Measurements from ENCODE around the gene CD300LD. TPM values are rescaled to one million over a fixed set of nuclear protein-coding genes. Genes with fewer than 3 reads are reported as not detected.
"Not testable (repeated sequence)": the region's sequence is repeated elsewhere in the genome, so short reads cannot be mapped to it uniquely, and the experiment has no call there.

The CD300LD gene
- total RNA-seq, 4 donors from 2014 or later: not detected

- Histone ChIP-seq H3K9me3 (no peaks in the 10 kb centered on the region), H3K4me1 (no peaks in the 10 kb centered on the region), H3K4me3 (no peak overlapping the region), H3K27ac (no peak overlapping the region), H3K36me3 (no peaks in the 10 kb centered on the region), H3K27me3 (no peaks in the 10 kb centered on the region)
- no peak for DNase-seq
- TF ChIP-seq CTCF (IDR thresholded peaks at IDR 0.05) (no peak), POLR2A (IDR thresholded peaks at IDR 0.05) (no peak)
- intact Hi-C loops (cut with DNase I; ENCODE audit: low total_unique reads): no loop called here
Observed at GRCh38 chr17:74578979-74579378, 13.1 kb downstream of the CD300LD start.

GRCh38 chr17:74574489-74575142 is 17.5 kb downstream of the CD300LD start:
- Histone ChIP-seq H3K4me3 (no peak overlapping the region), H3K4me1 (no peaks in the 10 kb centered on the region), H3K27me3 (no peaks in the 10 kb centered on the region), H3K9me3 (no peaks in the 10 kb centered on the region), H3K27ac (no peak overlapping the region), H3K36me3 (no peaks in the 10 kb centered on the region)
- no peak for TF ChIP-seq CTCF (IDR thresholded peaks at IDR 0.05)
- TF ChIP-seq POLR2A (IDR thresholded peaks at IDR 0.05): no peak
- no peak for DNase-seq
- intact Hi-C loops (cut with DNase I; ENCODE audit: low total_unique reads): no loop called here

GRCh38 chr17:74573635-74574034 is 18.4 kb downstream of the CD300LD start:
- H3K9me3 ChIP-seq; H3K27ac ChIP-seq; H3K36me3 ChIP-seq; intact Hi-C loops (cut with DNase I; ENCODE audit: low total_unique reads); DNase-seq; H3K4me3 ChIP-seq; H3K27me3 ChIP-seq; H3K4me1 ChIP-seq: not testable (repeated sequence)

GRCh38 chr17:74573169-74573568 is 18.9 kb downstream of the CD300LD start:
- TF ChIP-seq CTCF (IDR thresholded peaks at IDR 0.05) (no peak), POLR2A (IDR thresholded peaks at IDR 0.05) (no peak)
- H3K36me3 ChIP-seq: no peaks in the 10 kb centered on the region
- no peak overlapping the region for H3K4me3 ChIP-seq
- no peaks in the 10 kb centered on the region for H3K27me3 ChIP-seq
- H3K27ac ChIP-seq: no peak overlapping the region
- H3K9me3 ChIP-seq: no peaks in the 10 kb centered on the region
- H3K4me1 ChIP-seq: no peaks in the 10 kb centered on the region
- intact Hi-C loops (cut with DNase I; ENCODE audit: low total_unique reads): no loop called here
- DNase-seq: no peak

- H3K36me3 ChIP-seq: no peaks in the 10 kb centered on the region
- no peak for DNase-seq
- intact Hi-C loops (cut with DNase I; ENCODE audit: low total_unique reads): no loop called here
Observed at GRCh38 chr17:74571621-74572270, 20.3 kb downstream of the CD300LD start.

More at GRCh38 chr17:74571621-74572270, 20.3 kb downstream of the CD300LD start:
- Histone ChIP-seq H3K27me3 (no peaks in the 10 kb centered on the region), H3K27ac (no peak overlapping the region), H3K4me1 (no peaks in the 10 kb centered on the region), H3K9me3 (no peaks in the 10 kb centered on the region), H3K4me3 (no peak overlapping the region)
- no peak for TF ChIP-seq CTCF (IDR thresholded peaks at IDR 0.05)
- TF ChIP-seq POLR2A (IDR thresholded peaks at IDR 0.05): no peak

Measured in uterus (tissue), 4 donors.